EL (cell line): ENCODE data around the gene HEXD.

Experiments
- DNase-seq: peaks from one replicate; pipeline ENCODE4 v3.0.0-alpha.2; 2016

Gene HEXD

DNA sequence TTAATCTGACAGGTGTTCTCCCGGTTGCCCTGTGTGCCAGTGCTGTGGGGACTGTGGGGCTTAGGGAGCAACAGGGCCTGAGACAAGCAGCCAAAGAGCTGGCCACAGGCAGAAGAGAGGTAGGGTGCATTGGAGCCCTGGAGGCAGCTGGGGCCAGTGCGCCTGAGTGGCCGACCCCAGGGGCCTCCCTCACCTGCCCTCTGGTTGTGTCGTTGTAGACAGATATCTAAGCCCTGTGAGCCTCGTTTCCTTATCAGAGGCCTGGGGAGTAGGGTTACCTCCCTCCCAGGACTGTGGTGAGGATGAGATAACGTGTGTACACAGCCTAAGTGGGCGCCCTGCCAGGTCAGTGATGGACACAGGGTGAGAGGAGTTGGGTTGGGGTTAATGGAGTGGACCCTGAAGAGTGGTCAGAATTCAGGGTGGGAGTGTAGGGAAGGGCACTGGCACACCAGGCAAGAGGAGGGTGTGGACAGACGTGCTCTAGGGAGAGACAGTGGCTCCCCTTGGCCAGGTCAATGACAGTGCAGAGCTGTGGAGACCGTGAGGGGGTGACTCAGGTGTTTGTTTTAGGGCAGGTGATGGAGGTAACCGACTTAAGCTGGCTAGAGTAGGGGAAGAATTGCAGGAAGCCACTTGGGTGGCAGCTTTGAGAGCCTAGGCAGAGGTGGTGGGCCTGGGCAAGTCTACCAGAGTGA, 43.8 kb downstream of the HEXD start:
- DNase-seq = no peak

DNA sequence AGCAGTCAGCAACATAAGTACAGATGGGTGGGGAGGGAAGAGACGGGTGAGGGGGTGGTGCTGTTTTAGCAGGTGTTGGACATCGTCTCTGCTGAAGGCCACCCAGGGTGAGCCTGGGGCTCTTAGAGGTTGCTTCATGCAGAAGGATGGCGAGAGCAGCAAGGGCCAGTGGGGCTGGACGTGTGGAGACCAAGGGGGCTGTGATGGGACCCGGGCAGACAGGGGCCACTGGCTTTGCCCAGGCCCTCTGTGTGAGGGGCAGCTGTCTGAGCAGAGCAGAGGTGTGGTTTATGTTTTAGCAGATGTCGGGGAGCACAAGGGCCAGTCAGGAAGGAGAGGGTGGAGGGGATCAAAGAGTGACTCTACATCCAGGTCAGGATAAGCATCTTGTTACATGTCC, 45.2 kb downstream of the HEXD start:
- DNase-seq = no peak

DNA sequence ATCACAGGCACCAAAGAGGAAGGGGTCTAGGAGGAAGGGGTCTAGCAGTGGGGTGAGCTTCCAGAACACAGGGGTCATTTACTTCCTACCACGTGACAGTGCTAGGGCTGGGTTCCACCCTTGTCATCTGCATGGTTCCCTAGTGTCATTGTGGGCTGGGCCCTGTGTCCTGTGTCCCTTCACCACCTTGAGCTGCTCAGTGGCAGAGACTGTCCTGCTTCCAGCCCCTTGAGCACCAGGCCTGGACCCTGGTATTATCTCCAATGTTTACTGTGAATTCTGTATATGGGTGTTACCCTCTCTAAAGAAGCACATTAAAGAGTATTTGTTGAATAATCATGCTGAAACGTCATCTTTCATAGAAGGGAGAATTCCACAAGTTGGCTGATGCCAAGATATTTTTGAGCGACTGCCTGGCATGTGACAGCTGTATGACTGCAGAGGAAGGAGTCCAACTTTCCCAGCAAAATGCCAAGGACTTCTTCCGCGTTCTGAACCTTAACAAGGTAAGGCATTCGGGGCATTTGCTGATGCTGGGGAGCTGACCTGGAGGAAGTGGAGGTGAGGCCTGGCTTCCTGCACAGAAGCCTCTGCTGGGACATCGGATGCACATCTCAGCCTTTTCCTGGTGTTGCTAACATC, 45.9 kb downstream of the HEXD start:
- no peak for DNase-seq

- DNase-seq = no peak
These were observed 46.4 kb downstream of the HEXD start for GRCh38 chr17:82464567-82464929.

DNA sequence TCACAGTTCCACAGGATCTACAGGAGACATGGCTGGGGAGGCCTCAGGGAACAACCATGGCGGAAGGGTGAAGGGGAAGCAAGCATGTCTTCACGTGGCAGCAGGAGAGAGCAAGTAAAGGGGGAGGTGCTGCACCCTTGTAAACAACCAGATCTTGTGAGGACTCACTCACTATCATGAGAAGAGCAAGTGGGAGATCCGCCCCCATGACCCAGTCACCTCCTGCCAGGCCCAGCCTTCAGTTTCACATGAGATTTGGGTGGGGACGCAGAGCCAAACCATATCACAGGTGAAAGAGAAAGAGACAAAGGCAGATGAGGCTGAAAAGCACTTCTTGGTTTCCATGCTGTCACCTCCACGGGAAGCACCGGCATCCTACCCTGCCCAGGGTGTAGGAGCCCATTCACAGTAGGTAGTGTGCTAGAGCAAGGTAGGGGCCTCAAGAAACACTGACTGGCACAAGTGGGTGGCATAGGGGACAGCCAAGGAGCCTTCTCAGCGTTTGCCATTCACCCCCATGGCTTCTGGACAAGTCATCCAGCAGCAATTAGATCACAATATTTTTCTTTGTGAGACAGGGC, 47.0 kb downstream of the HEXD start:
- no peak for DNase-seq

GRCh38 chr17:82468692-82469091, 50.5 kb downstream of the HEXD start:
- DNase-seq = no peak

- DNase-seq = no peak
These were observed 51.9 kb downstream of the HEXD start for GRCh38 chr17:82470065-82470464.

- no peak for DNase-seq
These were observed 56.3 kb downstream of the HEXD start for GRCh38 chr17:82474223-82475010.

- peak; percentile 23 for DNase-seq
These were observed 57.3 kb downstream of the HEXD start for GRCh38 chr17:82475458-82475857.

DNA sequence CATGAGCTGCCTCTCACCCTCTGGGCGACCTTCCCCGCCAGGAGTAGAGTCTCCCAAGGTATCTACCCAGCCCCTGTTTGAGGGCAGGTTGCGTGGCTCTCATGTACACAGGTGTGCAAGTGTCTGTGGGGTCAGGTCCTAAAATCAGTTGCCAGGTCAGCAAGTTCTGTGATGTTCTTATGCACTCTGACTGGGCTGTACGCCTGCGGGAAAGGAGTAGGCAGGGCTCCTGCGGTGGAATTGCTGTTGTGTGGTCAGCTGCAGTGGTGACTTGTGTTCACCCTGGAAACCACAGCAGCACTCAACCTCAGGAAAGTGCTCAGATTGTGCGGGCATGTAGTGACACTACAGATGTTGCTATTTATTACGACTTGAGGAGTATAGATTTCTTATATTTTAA, 59.8 kb downstream of the HEXD start:
- DNase-seq = no peak

GRCh38 chr17:82479602-82480001, 61.5 kb downstream of the HEXD start:
- DNase-seq = no peak

DNA sequence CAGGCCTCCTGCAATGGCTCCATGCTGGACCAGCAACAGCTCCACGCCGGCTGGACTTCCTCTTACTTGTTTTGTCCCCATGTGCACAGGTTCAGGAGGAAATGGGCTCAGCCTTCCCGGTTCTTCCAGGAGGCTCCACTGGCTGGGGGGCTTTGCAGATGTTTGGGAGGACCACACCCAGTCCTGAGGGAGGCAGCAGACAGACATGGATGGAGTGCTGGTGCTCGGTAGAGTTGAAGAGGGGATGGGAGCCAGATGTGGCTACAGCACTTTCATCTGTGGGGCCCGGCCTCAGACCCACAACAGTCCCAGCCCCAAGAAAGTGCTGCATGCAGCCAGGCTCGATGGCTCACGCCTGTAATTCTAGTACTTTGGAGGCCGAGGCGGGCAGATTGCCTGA, 62.2 kb downstream of the HEXD start:
- DNase-seq = no peak

DNA sequence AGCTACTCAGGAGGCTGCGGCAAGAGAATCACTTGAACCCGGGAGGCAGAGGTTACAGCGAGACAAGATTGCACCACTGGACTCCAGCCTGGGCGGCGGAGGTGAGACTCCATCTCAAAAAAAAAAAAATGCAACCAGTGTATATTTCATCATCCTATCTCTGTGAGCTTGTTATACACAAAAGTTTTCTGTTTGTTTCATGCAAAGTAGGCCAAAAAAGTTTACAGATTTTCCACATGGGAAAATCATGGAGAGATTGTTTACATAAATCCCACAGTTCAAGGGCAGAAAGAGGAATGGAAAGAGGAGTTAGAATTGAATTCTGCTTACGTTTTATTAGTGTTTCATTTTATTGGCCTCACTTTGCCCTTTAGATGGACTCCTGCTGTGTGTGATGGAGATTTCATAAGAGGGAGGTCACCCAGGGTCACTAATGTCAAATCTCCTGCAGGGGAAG, 65.1 kb downstream of the HEXD start:
- no peak for DNase-seq

GRCh38 chr17:82483836-82484235, 65.7 kb downstream of the HEXD start:
- no peak for DNase-seq

DNA sequence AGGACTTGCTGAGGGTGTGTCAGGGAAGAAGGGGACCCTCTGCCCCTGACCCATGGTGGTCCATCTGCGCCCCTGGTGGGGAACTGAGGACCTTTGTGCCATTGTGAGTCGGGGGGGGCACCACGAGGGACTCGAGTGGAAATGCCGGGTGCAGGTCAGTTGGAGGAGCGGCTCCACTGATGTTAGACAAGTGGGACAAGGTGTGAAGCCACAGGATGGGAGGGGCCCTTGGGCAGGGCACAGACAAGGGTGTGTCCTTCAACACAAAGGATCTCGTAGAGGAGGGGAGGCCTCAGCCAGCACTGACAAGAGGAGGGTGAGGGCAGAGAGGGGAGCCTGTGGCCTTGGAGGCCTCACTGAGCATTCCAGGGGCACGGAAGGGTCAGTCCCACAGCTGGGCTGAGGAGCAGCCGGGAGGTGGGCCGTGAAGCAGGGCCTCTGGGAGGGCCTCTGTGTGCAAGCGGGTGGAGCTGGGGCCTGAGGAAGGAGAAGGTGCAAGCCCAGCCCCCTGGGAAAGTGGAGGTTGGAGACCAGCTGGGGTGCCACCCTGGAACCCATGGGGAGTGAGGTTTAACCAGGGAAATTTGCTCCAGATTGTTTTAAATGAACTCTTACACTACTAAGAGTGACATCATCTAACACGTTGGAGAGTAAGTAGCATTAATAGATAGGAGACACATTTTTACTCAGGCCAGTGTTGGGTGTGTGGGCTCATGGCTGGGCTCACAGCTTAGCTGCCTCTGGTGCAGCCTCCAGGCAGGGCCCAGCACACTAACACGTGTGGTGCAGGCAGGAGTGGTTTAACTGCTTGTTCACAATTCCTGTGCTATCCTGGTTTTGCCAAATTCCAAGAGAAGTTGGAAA, 68.3 kb downstream of the HEXD start:
- DNase-seq = no peak

DNA sequence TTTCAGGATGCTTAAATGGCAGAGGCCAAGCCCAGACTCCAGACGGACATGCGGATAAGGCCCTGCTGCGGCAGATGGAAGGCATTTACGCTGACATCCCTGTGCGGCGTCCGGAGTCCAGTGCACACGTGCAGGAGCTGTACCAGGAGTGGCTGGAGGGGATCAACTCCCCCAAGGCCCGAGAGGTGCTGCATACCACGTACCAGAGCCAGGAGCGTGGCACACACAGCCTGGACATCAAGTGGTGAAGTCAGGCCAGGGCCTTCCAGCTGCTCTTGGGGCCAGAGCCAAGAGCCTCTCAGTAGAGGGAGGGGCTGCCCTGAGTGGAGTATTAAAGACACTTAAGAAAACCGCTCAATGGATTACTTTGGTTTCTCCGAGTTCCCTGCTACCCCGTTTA, 69.8 kb downstream of the HEXD start:
- no peak for DNase-seq

DNA sequence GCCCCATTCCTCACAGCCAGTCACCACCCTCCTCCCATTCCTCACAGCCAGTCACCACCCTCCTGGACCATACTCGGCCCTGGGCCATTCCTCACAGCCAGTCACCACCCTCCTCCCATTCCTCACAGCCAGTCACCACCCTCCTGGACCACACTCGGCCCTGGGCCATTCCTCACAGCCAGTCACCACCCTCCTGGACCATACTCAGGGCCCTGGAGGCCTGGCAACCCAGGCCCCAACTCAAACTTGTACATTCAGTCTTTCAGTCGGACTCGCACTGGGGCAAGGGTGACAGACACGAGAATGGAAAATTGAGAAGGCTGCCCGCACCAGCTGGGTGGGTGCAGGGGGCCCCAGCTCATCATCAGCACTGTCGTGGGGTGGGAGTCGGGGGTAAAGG, 71.0 kb downstream of the HEXD start:
- DNase-seq = peak; percentile 61

- DNase-seq = no peak
These were observed 71.8 kb downstream of the HEXD start for GRCh38 chr17:82489851-82490511.

DNA sequence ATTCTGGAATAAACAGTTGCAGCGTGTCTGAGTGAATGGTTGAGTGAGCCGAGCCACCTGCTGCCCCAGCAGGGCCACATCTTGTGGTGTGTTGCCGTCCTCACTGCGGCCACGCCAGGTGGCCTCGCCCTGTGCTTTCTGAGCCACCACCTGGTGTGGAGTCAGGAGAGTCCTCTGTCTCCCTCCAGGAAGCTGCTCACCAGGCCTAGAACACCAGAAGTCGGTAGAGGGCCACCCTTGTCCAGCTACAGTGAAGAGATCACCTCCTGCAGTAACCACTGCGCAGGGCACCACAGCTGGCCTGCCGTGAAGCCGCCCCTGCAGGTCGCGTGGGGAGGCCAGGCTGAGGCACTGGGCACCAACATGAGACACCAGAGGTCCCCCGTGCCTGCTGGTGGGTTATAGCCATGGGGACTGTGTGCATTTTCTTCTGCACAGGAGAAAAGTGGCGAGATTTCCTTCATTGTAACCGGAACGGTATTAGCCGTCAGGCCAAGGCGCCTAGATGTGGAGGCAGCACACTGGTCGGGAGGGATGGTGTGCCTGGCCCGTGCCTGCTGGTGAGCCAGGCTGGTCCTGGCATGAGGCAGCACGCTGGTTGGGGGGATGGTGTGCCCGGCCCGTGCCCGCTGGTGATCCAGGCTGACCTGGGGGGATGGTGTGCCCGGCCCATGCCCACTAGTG, 72.5 kb downstream of the HEXD start:
- no peak for DNase-seq

DNA sequence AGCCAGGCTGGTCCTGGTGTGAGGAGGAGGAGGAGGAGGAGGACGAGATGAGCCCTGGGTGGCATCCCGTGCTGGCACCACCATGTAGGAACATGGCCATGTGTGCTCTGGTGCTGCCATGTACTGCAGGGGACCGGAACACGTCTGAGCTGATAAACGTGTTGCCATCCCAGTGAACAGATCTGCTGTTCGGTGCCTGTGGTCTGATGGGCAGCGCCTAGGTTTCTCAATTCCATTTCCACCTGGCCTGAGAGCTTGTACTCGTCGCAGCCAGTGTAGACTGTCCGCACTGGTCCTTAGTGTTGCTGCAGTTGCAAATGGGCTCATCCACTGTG, 73.0 kb downstream of the HEXD start:
- no peak for DNase-seq

- DNase-seq = no peak
These were observed 73.4 kb downstream of the HEXD start for GRCh38 chr17:82491533-82491932.
